ES-I3 (cell line): ENCODE results near the gene ATP2B2.

Experiments used
- H3K36me3 ChIP-seq: 2 replicates; pipeline ENCODE4 v1.6.1; 2013; ENCODE audit warnings: mild to moderate bottlenecking, low read length, control low read depth, moderate library complexity; ENCODE audit not compliant: insufficient read depth
- H3K4me1 ChIP-seq: 2 replicates; pipeline ENCODE4 v1.6.1; 2013; ENCODE audit warnings: mild to moderate bottlenecking, control low read depth, low read length; ENCODE audit not compliant: insufficient read depth
- H3K9ac ChIP-seq: 2 replicates; pipeline ENCODE4 v1.6.1; 2013; ENCODE audit warnings: low read depth, mild to moderate bottlenecking, low read length, moderate library complexity
- H3K9me3 ChIP-seq: 2 replicates; pipeline ENCODE4 v1.6.1; 2013; ENCODE audit warnings: mild to moderate bottlenecking, low read length, moderate library complexity; ENCODE audit not compliant: control insufficient read depth, insufficient read depth

The ATP2B2 gene

GRCh38 chr3:10334459-10334858 lies 170.9 kb downstream of the ATP2B2 start:
- Histone ChIP-seq H3K4me1 (no peaks in the 10 kb centered on the region), H3K9ac (no peak overlapping the region), H3K9me3 (no peaks in the 10 kb centered on the region), H3K36me3 (no peaks in the 10 kb centered on the region)

GRCh38 chr3:10334042-10334441 lies 171.3 kb downstream of the ATP2B2 start:
- H3K9me3 ChIP-seq, result no peaks in the 10 kb centered on the region
- H3K9ac ChIP-seq, result no peak overlapping the region
- H3K4me1 ChIP-seq, result no peaks in the 10 kb centered on the region
- no peaks in the 10 kb centered on the region for H3K36me3 ChIP-seq

GRCh38 chr3:10333349-10333650 lies 172.1 kb downstream of the ATP2B2 start:
- no peaks in the 10 kb centered on the region for H3K9me3 ChIP-seq
- H3K9ac ChIP-seq, result no peak overlapping the region
- H3K36me3 ChIP-seq, result no peaks in the 10 kb centered on the region
- H3K4me1 ChIP-seq, result no peaks in the 10 kb centered on the region

- Histone ChIP-seq H3K9me3 (no peaks in the 10 kb centered on the region), H3K9ac (no peak overlapping the region), H3K36me3 (no peaks in the 10 kb centered on the region), H3K4me1 (no peaks in the 10 kb centered on the region)
Observed at GRCh38 chr3:10332481-10333348, 172.7 kb downstream of the ATP2B2 start.

GRCh38 chr3:10331320-10331719 lies 174.1 kb downstream of the ATP2B2 start:
- H3K9ac ChIP-seq, result no peak overlapping the region
- H3K4me1 ChIP-seq, result no peaks in the 10 kb centered on the region
- no peaks in the 10 kb centered on the region for H3K9me3 ChIP-seq
- no peaks in the 10 kb centered on the region for H3K36me3 ChIP-seq

GRCh38 chr3:10330319-10330718 lies 175.1 kb downstream of the ATP2B2 start:
- no peaks in the 10 kb centered on the region for H3K36me3 ChIP-seq
- no peaks in the 10 kb centered on the region for H3K4me1 ChIP-seq

GRCh38 chr3:10329495-10330015 lies 175.8 kb downstream of the ATP2B2 start:
- no peaks in the 10 kb centered on the region for H3K4me1 ChIP-seq
- no peak overlapping the region for H3K9ac ChIP-seq
- no peaks in the 10 kb centered on the region for H3K36me3 ChIP-seq
- H3K9me3 ChIP-seq, result no peaks in the 10 kb centered on the region

More at GRCh38 chr3:10330319-10330718, 175.1 kb downstream of the ATP2B2 start:
- Histone ChIP-seq H3K9ac (no peak overlapping the region), H3K9me3 (no peaks in the 10 kb centered on the region)

GRCh38 chr3:10328460-10329071 lies 176.8 kb downstream of the ATP2B2 start:
- Histone ChIP-seq H3K36me3 (no peaks in the 10 kb centered on the region), H3K4me1 (no peaks in the 10 kb centered on the region), H3K9me3 (no peaks in the 10 kb centered on the region), H3K9ac (no peak overlapping the region)

GRCh38 chr3:10327592-10327991 lies 177.8 kb downstream of the ATP2B2 start:
- Histone ChIP-seq H3K9ac (no peak overlapping the region), H3K9me3 (no peaks in the 10 kb centered on the region), H3K36me3 (no peaks in the 10 kb centered on the region), H3K4me1 (no peaks in the 10 kb centered on the region)

- Histone ChIP-seq H3K36me3 (peaks cover 16% of the 10 kb centered on the region), H3K9ac (no peak overlapping the region), H3K9me3 (no peaks in the 10 kb centered on the region), H3K4me1 (no peaks in the 10 kb centered on the region)
Observed at GRCh38 chr3:10322352-10322710, 183.1 kb downstream of the ATP2B2 start.

GRCh38 chr3:10321630-10322351 lies 183.6 kb downstream of the ATP2B2 start:
- H3K36me3 ChIP-seq, result peaks cover 16% of the 10 kb centered on the region
- H3K9me3 ChIP-seq, result no peaks in the 10 kb centered on the region
- no peak overlapping the region; the same call in 1 of the 2 replicates for H3K9ac ChIP-seq
- H3K4me1 ChIP-seq, result no peaks in the 10 kb centered on the region

- Histone ChIP-seq H3K36me3 (peaks cover 23% of the 10 kb centered on the region), H3K4me1 (no peaks in the 10 kb centered on the region), H3K9me3 (no peaks in the 10 kb centered on the region), H3K9ac (peak overlapping the region; percentile 92)
Observed at GRCh38 chr3:10320320-10320677, 185.1 kb downstream of the ATP2B2 start.

- Histone ChIP-seq H3K36me3 (peaks cover 24% of the 10 kb centered on the region), H3K4me1 (no peaks in the 10 kb centered on the region), H3K9ac (peak overlapping the region; percentile 92), H3K9me3 (no peaks in the 10 kb centered on the region)
Observed at GRCh38 chr3:10319804-10320203, 185.6 kb downstream of the ATP2B2 start.

GRCh38 chr3:10319251-10319650 lies 186.1 kb downstream of the ATP2B2 start:
- H3K9ac ChIP-seq, result no peak overlapping the region
- no peaks in the 10 kb centered on the region for H3K9me3 ChIP-seq
- no peaks in the 10 kb centered on the region for H3K4me1 ChIP-seq
- H3K36me3 ChIP-seq, result peaks cover 29% of the 10 kb centered on the region

GRCh38 chr3:10317961-10318350 lies 187.4 kb downstream of the ATP2B2 start:
- Histone ChIP-seq H3K36me3 (peaks cover 36% of the 10 kb centered on the region), H3K9ac (no peak overlapping the region), H3K9me3 (no peaks in the 10 kb centered on the region), H3K4me1 (no peaks in the 10 kb centered on the region)
